Astrocyte (in vitro differentiated cells and primary cell): ENCODE data around the gene CECR2. TPM values are rescaled to one million over a fixed set of nuclear protein-coding genes. Genes with fewer than 3 reads are reported as not detected.

Experiments used
- DNase-seq: peaks from one replicate; pipeline ENCODE4 v3.0.0-alpha.2; 2010; ENCODE audit warnings: low read depth
- FAIRE-seq: peaks from 2 replicates; lab custom pipeline; 2011; peaks lifted over from hg19 to GRCh38; lab: Jason Lieb, UNC
- H2AFZ ChIP-seq: 2 replicates; pipeline ENCODE4 v1.6.0; 2012; ENCODE audit warnings: low read depth, low read length, inconsistent platforms
- H3K27ac ChIP-seq: 2 replicates; pipeline ENCODE4 v1.5.1; 2011; ENCODE audit warnings: low read depth, low read length, inconsistent platforms
- H3K27me3 ChIP-seq: 2 replicates; pipeline ENCODE4 v1.6.0; 2011; ENCODE audit warnings: low read length, inconsistent platforms; ENCODE audit not compliant: insufficient read depth
- H3K36me3 ChIP-seq: 2 replicates; pipeline ENCODE4 v1.5.1; 2011; ENCODE audit warnings: low read length, inconsistent platforms; ENCODE audit not compliant: insufficient read depth
- H3K4me1 ChIP-seq: 2 replicates; pipeline ENCODE4 v1.5.1; 2011; ENCODE audit warnings: low read length, inconsistent platforms; ENCODE audit not compliant: insufficient read depth
- H3K4me2 ChIP-seq: 2 replicates; pipeline ENCODE4 v1.6.0; 2012; ENCODE audit warnings: low read length, inconsistent platforms
- H3K4me3 ChIP-seq: 2 replicates; pipeline ENCODE4 v1.5.1; 2011; ENCODE audit warnings: low read depth, mild to moderate bottlenecking, low read length, inconsistent platforms; ENCODE audit not compliant: insufficient read depth
- H3K79me2 ChIP-seq: 2 replicates; pipeline ENCODE4 v1.6.0; 2012; ENCODE audit warnings: mild to moderate bottlenecking, low read length, inconsistent platforms; ENCODE audit not compliant: insufficient read depth
- H3K9ac ChIP-seq: 2 replicates; pipeline ENCODE4 v1.6.0; 2012; ENCODE audit warnings: mild to moderate bottlenecking, low read length, inconsistent platforms
- H3K9me3 ChIP-seq: 2 replicates; pipeline ENCODE4 v1.5.1; 2012; ENCODE audit warnings: low read depth, mild to moderate bottlenecking, low read length, inconsistent platforms; ENCODE audit not compliant: insufficient read depth
- H4K20me1 ChIP-seq: 2 replicates; pipeline ENCODE4 v1.6.0; 2012; ENCODE audit warnings: low read length, inconsistent platforms; ENCODE audit not compliant: insufficient read depth
- H3K27ac Mint-ChIP-seq: one replicate; pipeline ENCODE4 v1.8.0; 2021; ENCODE audit warnings: mild to moderate bottlenecking, mixed read lengths; ENCODE audit not compliant: unreplicated experiment
- H3K27me3 Mint-ChIP-seq: one replicate; pipeline ENCODE4 v1.8.0; 2021; ENCODE audit warnings: low read depth, mixed read lengths; ENCODE audit not compliant: unreplicated experiment
- H3K36me3 Mint-ChIP-seq: one replicate; pipeline ENCODE4 v1.8.0; 2021; ENCODE audit warnings: low read depth, mixed read lengths; ENCODE audit not compliant: unreplicated experiment
- H3K4me1 Mint-ChIP-seq: one replicate; pipeline ENCODE4 v1.8.0; 2021; ENCODE audit warnings: low read depth, mixed read lengths; ENCODE audit not compliant: unreplicated experiment
- H3K4me3 Mint-ChIP-seq: one replicate; pipeline ENCODE4 v1.8.0; 2021; ENCODE audit warnings: mild to moderate bottlenecking, moderate library complexity, mixed read lengths; ENCODE audit not compliant: unreplicated experiment
- H3K9me3 Mint-ChIP-seq: one replicate; pipeline ENCODE4 v1.8.0; 2021; ENCODE audit warnings: mild to moderate bottlenecking, mixed read lengths; ENCODE audit not compliant: unreplicated experiment
- EZH2 ChIP-seq: IDR thresholded peaks from 2 replicates; pipeline ENCODE4 v1.6.1; 2012; ENCODE audit warnings: mild to moderate bottlenecking, low read length, inconsistent platforms; ENCODE audit not compliant: insufficient read depth
- total RNA-seq: library from RNA; stranded (reverse); gene quantifications from 2 replicates; pipeline ENCODE4 v1.2.1, GENCODE V29; 2021
- TF ChIP-seq, protein P1 (sequence below): IDR thresholded peaks from 2 replicates; pipeline ENCODE4 v1.5.1; 2011; ENCODE audit warnings: low read depth, mild to moderate bottlenecking, inconsistent platforms, low read length, moderate library complexity; ENCODE audit not compliant: insufficient read depth

The CECR2 gene
- total RNA-seq, 1 donor from 2014 or later, result 15.7 TPM

- FAIRE-seq (no peak), DNase-seq (no peak)
- peaks cover 4% of the 10 kb centered on the region for H3K9me3 Mint-ChIP-seq
- no peaks in the 10 kb centered on the region for H3K36me3 Mint-ChIP-seq
- Histone ChIP-seq H3K4me1 (no peaks in the 10 kb centered on the region), H4K20me1 (no peaks in the 10 kb centered on the region), H3K4me3 (no peak overlapping the region), H3K9me3 (no peaks in the 10 kb centered on the region), H3K27ac (no peak overlapping the region), H2AFZ (no peak overlapping the region), H3K27me3 (no peaks in the 10 kb centered on the region), H3K36me3 (no peaks in the 10 kb centered on the region), H3K4me2 (no peak overlapping the region), H3K79me2 (no peaks in the 10 kb centered on the region), H3K9ac (no peak overlapping the region)
- H3K4me1 Mint-ChIP-seq, result no peaks in the 10 kb centered on the region
- no peaks in the 10 kb centered on the region for H3K27me3 Mint-ChIP-seq
- no peak overlapping the region for H3K4me3 Mint-ChIP-seq
- TF ChIP-seq EZH2, result no peak
- TF ChIP-seq, protein P1, sequence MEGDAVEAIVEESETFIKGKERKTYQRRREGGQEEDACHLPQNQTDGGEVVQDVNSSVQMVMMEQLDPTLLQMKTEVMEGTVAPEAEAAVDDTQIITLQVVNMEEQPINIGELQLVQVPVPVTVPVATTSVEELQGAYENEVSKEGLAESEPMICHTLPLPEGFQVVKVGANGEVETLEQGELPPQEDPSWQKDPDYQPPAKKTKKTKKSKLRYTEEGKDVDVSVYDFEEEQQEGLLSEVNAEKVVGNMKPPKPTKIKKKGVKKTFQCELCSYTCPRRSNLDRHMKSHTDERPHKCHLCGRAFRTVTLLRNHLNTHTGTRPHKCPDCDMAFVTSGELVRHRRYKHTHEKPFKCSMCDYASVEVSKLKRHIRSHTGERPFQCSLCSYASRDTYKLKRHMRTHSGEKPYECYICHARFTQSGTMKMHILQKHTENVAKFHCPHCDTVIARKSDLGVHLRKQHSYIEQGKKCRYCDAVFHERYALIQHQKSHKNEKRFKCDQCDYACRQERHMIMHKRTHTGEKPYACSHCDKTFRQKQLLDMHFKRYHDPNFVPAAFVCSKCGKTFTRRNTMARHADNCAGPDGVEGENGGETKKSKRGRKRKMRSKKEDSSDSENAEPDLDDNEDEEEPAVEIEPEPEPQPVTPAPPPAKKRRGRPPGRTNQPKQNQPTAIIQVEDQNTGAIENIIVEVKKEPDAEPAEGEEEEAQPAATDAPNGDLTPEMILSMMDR, result no peak
- H3K27ac Mint-ChIP-seq, result no peak overlapping the region
Observed at GRCh38 chr22:17390087-17390486, 20.8 kb downstream of the CECR2 start.

GRCh38 chr22:17396516-17396915 is 27.3 kb downstream of the CECR2 start:
- no peaks in the 10 kb centered on the region for H3K9me3 Mint-ChIP-seq
- Histone ChIP-seq H3K27me3 (no peaks in the 10 kb centered on the region), H3K36me3 (no peaks in the 10 kb centered on the region), H3K9ac (no peak overlapping the region), H3K9me3 (no peaks in the 10 kb centered on the region), H3K79me2 (no peaks in the 10 kb centered on the region), H4K20me1 (no peaks in the 10 kb centered on the region), H3K27ac (no peak overlapping the region), H3K4me3 (no peak overlapping the region), H2AFZ (no peak overlapping the region), H3K4me1 (no peaks in the 10 kb centered on the region), H3K4me2 (no peak overlapping the region)
- peaks cover 21% of the 10 kb centered on the region for H3K4me1 Mint-ChIP-seq
- H3K27ac Mint-ChIP-seq, result no peak overlapping the region
- no peak for TF ChIP-seq EZH2
- TF ChIP-seq, protein P1, result no peak
- no peaks in the 10 kb centered on the region for H3K27me3 Mint-ChIP-seq
- DNase-seq (no peak), FAIRE-seq (no peak)
- no peaks in the 10 kb centered on the region for H3K36me3 Mint-ChIP-seq
- H3K4me3 Mint-ChIP-seq, result no peak overlapping the region

DNA sequence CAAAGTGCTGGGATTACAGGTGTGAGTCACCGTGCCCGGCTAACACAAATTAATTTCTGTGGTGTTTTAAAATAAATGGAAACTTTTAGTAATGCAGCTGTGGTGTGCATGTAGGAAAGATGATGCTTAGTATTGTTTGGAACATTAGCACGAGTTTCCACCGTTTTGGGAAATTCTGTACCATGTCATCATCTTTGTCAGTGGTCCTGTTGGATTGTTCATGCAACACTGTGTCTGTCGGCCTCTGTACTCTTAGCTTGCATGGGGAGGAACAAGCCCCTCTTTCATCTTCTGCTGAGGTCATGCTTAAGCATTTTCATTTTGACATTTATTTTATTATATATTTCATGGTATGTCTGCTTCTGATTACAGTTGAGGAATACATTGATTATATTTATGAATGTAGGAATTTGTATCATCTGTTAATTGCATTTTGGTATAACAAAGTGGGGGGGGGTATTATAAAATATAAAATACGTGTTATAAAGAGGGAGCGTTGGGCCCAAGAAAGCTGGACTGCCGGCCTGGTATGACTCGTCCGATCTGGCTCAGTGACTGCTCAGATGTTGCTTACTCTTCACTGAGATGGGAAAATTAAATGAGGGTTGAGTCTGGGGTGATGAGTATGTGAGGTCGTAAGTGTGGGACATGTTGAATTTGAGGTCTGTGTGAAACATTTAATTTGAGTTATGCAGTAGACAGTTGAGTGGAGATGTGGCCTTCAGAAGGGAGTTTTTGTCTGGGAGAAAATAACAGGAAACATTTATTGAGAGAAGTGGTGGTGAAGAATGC is 28.7 kb downstream of the CECR2 start:
- FAIRE-seq, result no peak
- no peak overlapping the region for H3K4me3 Mint-ChIP-seq
- peaks cover 21% of the 10 kb centered on the region for H3K4me1 Mint-ChIP-seq
- no peak for DNase-seq
- no peak overlapping the region for H3K9ac ChIP-seq
- no peaks in the 10 kb centered on the region for H3K4me1 ChIP-seq
- TF ChIP-seq, protein P1, result no peak
- TF ChIP-seq EZH2, result no peak
- no peaks in the 10 kb centered on the region for H3K36me3 Mint-ChIP-seq
- no peak overlapping the region for H3K4me3 ChIP-seq
- no peak overlapping the region for H3K27ac ChIP-seq
- no peaks in the 10 kb centered on the region for H3K9me3 Mint-ChIP-seq
- H3K27me3 Mint-ChIP-seq, result no peaks in the 10 kb centered on the region
- H3K27me3 ChIP-seq, result no peaks in the 10 kb centered on the region
- no peaks in the 10 kb centered on the region for H3K79me2 ChIP-seq
- peak overlapping the region; percentile 71 for H3K27ac Mint-ChIP-seq
- no peak overlapping the region for H3K4me2 ChIP-seq
- no peaks in the 10 kb centered on the region for H3K36me3 ChIP-seq
- no peaks in the 10 kb centered on the region for H3K9me3 ChIP-seq
- H2AFZ ChIP-seq, result no peak overlapping the region
- no peaks in the 10 kb centered on the region for H4K20me1 ChIP-seq
